ENCODE data around the gene MIAT. TPM values are rescaled to one million over a fixed set of nuclear protein-coding genes. Genes with fewer than 3 reads are reported as not detected.

The MIAT gene
- total and polyA plus RNA-seq, 2 of the 8 experiments (the other 6 are each of a cell fraction or from before 2014, with no cell fraction given): 27.6 to 36.0 TPM

- no peak overlapping the region for H3K9ac ChIP-seq (replicated peaks in 1 of 4; ENCODE audit: extremely low read depth in 1 of 4, low read depth in 3 of 4, low read length in 3 of 4)
- H4K20me1 ChIP-seq (replicated peaks in 1 of 2; ENCODE audit: control insufficient read depth in 1 of 2, insufficient read depth in 2 of 2, low read length in 2 of 2): no peaks in the 10 kb centered on the region
- H3K4me2 ChIP-seq (ENCODE audit: insufficient read depth in 1 of 2, low read depth in 2 of 2, low read length in 2 of 2): no peak overlapping the region
- ChIA-PET CTCF (ENCODE audit: partially characterized antibody) (no interaction called here), POLR2A (ENCODE audit: partially characterized antibody) (no interaction called here)
- no peak for FAIRE-seq
- H2BK20ac ChIP-seq (ENCODE audit: low read length): no peak overlapping the region
- H2AFZ ChIP-seq (ENCODE audit: low read length): no peak overlapping the region
- no peak overlapping the region for H3K23ac ChIP-seq (ENCODE audit: insufficient read length)
- no peak overlapping the region for H2BK15ac ChIP-seq (ENCODE audit: low read length)
- no peak overlapping the region for H3K14ac ChIP-seq (ENCODE audit: insufficient read length)
- H3K79me2 ChIP-seq (ENCODE audit: control insufficient read depth in 1 of 2, insufficient read depth in 2 of 2, low read length in 2 of 2): no peaks in the 10 kb centered on the region
- H3K56ac ChIP-seq (replicated peaks; ENCODE audit: insufficient read length, low read depth, low read length): no peak overlapping the region
- no peak overlapping the region for H4K5ac ChIP-seq (ENCODE audit: insufficient read length, low read depth, low read length)
- no peak overlapping the region for H2BK5ac ChIP-seq (ENCODE audit: low read depth, low read length)
- H3K27ac ChIP-seq (ENCODE audit: low read depth, low read length): no peak overlapping the region
- no peak overlapping the region for H2AK5ac ChIP-seq (ENCODE audit: low read depth, low read length)
- H4K8ac ChIP-seq (ENCODE audit: extremely low read depth, insufficient read depth, low read length): no peak overlapping the region
- no peaks in the 10 kb centered on the region for H3K4me1 ChIP-seq (replicated peaks in 1 of 4; ENCODE audit: control insufficient read depth in 3 of 4, insufficient read depth in 4 of 4, low read length in 3 of 4)
- H3K36me3 ChIP-seq (ENCODE audit: control insufficient read depth in 2 of 4, insufficient read depth in 4 of 4, low read length in 3 of 4): peaks cover 0 to 9% (median 2%) of the 10 kb centered on the region in 4 experiments; a peak in 1 of 8 replicates
- no peak overlapping the region for H3K4ac ChIP-seq (replicated peaks; ENCODE audit: insufficient read length, low read depth, low read length)
- no peak overlapping the region for H2BK12ac ChIP-seq (ENCODE audit: low read depth, low read length)
- H3K9me3 ChIP-seq (ENCODE audit: insufficient read depth in 2 of 2, low read depth in 1 of 2, low read length in 1 of 2): peaks cover 11 to 16% of the 10 kb centered on the region in 2 experiments; a peak in 3 of 4 replicates
- no peak overlapping the region for H3K18ac ChIP-seq (ENCODE audit: extremely low read depth, low read length)
- H3K23me2 ChIP-seq (ENCODE audit: low read depth, low read length): no peaks in the 10 kb centered on the region
- DNase-seq (ENCODE audit: low read depth in 1 of 2, low spot score in 2 of 2): no peak
- H3K79me1 ChIP-seq (ENCODE audit: low read depth, low read length): no peaks in the 10 kb centered on the region
- H3K27me3 ChIP-seq (replicated peaks in 1 of 4; ENCODE audit: control insufficient read depth in 3 of 4, extremely low read depth in 1 of 4, insufficient read depth in 3 of 4, low read length in 3 of 4): no peaks in the 10 kb centered on the region; a peak in 1 of 7 replicates
- WGBS, 2 experiments (ENCODE audit: extremely low coverage in 1 of 2, insufficient coverage in 1 of 2, insufficient read length in 1 of 2, insufficient replicate concordance in 2 of 2, low coverage in 1 of 2, low lambda C conversion rate in 2 of 2, missing lambda C conversion rate in 1 of 2): 100% methylated on average over 4 of the region's 4 CpGs; no CpG with 5 or more reads in 1 of the 2 experiments
- H4K91ac ChIP-seq (replicated peaks; ENCODE audit: insufficient read length, low read length): no peak overlapping the region
- H2BK120ac ChIP-seq (replicated peaks; ENCODE audit: low read depth, low read length): no peak overlapping the region
- no peak overlapping the region for H3K4me3 ChIP-seq (ENCODE audit: extremely low read depth in 1 of 4, insufficient read depth in 2 of 4, low read depth in 3 of 4, low read length in 4 of 4)
- TF ChIP-seq CBX5 (IDR thresholded peaks at IDR 0.05; ENCODE audit: low read depth, low read length) (no peak), JUND (IDR thresholded peaks at IDR 0.05; ENCODE audit: low read length) (no peak), BACH1 (IDR thresholded peaks at IDR 0.05; ENCODE audit: low read length) (no peak), KDM4A (IDR thresholded peaks at IDR 0.05; ENCODE audit: low read depth, low read length, severe bottlenecking) (no peak), GTF2F1 (IDR thresholded peaks at IDR 0.05; ENCODE audit: borderline replicate concordance, low read depth, low read length) (no peak), SIRT6 (IDR thresholded peaks at IDR 0.05; ENCODE audit: low read length) (no peak), SIX5 (IDR thresholded peaks at IDR 0.05; ENCODE audit: low read depth, low read length) (no peak), SAP30 (IDR thresholded peaks at IDR 0.05; ENCODE audit: insufficient read depth, insufficient replicate concordance, low read length) (no peak), SRF (IDR thresholded peaks at IDR 0.05; ENCODE audit: low read depth, low read length) (no peak), GABPA (IDR thresholded peaks at IDR 0.05; ENCODE audit: borderline replicate concordance, insufficient read depth, low read length) (no peak), SP2 (IDR thresholded peaks at IDR 0.05; ENCODE audit: low read length) (no peak), ASH2L (IDR thresholded peaks at IDR 0.05; ENCODE audit: low read length) (no peak), RXRA (IDR thresholded peaks at IDR 0.05; ENCODE audit: insufficient read depth, low read depth, low read length) (no peak), POU5F1 (IDR thresholded peaks at IDR 0.05; ENCODE audit: low read depth, low read length) (no peak)
- TF ChIP-seq, protein P1, sequence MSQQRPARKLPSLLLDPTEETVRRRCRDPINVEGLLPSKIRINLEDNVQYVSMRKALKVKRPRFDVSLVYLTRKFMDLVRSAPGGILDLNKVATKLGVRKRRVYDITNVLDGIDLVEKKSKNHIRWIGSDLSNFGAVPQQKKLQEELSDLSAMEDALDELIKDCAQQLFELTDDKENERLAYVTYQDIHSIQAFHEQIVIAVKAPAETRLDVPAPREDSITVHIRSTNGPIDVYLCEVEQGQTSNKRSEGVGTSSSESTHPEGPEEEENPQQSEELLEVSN (IDR thresholded peaks at IDR 0.05): no peak
Observed at GRCh38 chr22:26700886-26701285, 43.5 kb downstream of the MIAT start.

Data from H1 (cell line).